22Rv1 (cell line): ENCODE measurements around the gene GRIK4.

Experiments
- H3K27ac ChIP-seq: fragments of 450-650 bp; 2 replicates; pipeline ENCODE4 v1.5.1; 2017
- ZFX ChIP-seq: fragments of 450-650 bp; IDR thresholded peaks from 2 replicates; pipeline ENCODE4 v1.6.1; 2017; ENCODE audit warnings: antibody characterized with exemption, borderline replicate concordance
- TF ChIP-seq, protein P1 (sequence below): fragments of 450-650 bp; IDR thresholded peaks from 2 replicates; pipeline ENCODE4 v1.5.1; 2017; ENCODE audit warnings: mild to moderate bottlenecking

GRIK4 gene

DNA sequence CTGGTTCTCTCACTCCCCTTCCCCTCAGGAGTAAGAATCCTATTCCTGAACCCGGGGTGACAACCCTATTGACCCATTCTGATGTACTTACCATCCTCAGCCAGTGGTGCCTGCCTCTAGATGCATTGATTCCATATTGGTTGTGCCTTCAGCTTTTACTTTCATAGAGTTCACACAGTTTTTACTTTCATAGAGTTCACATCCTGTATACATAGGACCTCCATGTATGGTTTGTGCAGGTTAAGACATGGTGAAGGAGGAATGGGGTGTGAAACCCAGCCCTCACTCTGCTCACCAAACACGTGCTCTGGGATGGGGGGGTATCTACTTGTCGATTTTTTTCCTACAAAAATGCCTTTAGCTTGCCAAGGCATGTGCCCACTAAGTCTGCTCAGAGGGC lies 406.7 kb downstream of the GRIK4 start:
- H3K27ac ChIP-seq, result no peak overlapping the region
- TF ChIP-seq ZFX, result no peak
- TF ChIP-seq, protein P1, sequence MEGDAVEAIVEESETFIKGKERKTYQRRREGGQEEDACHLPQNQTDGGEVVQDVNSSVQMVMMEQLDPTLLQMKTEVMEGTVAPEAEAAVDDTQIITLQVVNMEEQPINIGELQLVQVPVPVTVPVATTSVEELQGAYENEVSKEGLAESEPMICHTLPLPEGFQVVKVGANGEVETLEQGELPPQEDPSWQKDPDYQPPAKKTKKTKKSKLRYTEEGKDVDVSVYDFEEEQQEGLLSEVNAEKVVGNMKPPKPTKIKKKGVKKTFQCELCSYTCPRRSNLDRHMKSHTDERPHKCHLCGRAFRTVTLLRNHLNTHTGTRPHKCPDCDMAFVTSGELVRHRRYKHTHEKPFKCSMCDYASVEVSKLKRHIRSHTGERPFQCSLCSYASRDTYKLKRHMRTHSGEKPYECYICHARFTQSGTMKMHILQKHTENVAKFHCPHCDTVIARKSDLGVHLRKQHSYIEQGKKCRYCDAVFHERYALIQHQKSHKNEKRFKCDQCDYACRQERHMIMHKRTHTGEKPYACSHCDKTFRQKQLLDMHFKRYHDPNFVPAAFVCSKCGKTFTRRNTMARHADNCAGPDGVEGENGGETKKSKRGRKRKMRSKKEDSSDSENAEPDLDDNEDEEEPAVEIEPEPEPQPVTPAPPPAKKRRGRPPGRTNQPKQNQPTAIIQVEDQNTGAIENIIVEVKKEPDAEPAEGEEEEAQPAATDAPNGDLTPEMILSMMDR, result no peak

DNA sequence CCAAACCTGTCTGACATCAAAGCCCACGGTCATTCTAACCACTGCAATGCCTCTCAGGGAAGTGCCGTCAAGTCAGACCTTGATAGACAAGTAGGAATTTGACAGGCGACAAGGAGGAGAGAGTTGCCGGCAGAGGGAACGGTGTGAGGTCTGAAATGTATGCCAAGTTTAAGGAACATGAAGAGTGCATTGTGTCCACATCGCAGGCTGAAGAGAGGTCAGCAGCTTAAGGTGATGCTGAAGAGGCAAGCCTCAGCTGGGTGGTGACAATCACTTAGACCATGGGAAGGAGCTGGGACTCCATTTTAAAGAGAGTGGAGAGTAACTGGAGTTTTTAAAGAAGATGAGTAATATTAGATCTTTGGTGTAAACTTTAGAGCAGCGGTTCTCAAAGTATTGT lies 407.5 kb downstream of the GRIK4 start:
- H3K27ac ChIP-seq, result no peak overlapping the region
- TF ChIP-seq ZFX, result no peak
- TF ChIP-seq, protein P1, result no peak

DNA sequence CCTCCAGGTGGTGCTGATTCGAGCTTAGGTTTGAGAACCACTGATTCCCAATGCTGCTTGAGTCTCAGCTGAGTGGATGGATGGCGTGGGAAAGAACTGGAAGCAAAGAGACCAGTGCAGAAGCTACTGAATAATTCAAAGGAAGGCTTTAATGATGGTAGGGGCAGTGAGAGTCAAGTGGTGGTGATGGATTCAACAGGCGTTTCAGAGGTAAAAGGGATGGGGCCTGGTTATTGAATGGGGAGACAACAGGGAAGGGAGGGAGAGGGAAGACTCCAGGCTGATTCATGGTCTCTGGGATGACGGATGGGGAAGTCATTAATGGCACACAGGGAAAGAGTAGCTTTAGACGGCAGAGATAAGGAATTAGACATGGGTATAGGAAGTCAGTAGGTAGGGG lies 408.0 kb downstream of the GRIK4 start:
- TF ChIP-seq, protein P1, result no peak
- no peak for TF ChIP-seq ZFX
- H3K27ac ChIP-seq, result no peak overlapping the region

DNA sequence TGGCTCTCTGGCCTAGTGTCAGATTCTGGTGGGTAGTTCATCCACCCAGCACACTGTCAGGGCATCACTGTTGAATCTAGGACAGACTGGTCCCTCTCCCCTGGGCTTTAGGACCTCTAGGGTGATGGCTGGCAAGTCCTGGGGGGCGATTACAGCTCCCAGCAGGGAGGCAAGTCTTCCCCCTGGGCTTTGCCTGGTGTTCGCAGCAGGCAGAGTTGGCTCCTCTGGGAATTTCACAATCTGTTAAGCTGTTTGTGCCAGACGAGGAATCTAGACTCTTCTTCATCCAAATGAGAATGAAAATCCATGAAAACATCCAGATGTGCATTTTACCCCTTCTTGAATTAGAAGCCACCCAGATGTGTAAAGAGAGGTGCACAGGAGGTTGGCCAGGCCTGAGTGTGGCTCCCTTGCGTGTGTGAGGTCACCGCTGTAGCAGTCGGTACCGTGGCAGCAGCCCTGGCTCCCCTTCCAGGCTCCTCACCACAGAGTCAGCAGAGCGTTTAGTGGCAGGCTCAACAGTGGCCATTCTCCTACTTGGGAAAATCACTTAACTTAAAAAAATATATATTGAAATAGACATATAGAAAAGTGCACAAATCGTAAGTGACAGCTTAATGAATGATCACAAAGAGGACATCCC lies 412.4 kb downstream of the GRIK4 start:
- no peak for TF ChIP-seq ZFX
- TF ChIP-seq, protein P1, result no peak

DNA sequence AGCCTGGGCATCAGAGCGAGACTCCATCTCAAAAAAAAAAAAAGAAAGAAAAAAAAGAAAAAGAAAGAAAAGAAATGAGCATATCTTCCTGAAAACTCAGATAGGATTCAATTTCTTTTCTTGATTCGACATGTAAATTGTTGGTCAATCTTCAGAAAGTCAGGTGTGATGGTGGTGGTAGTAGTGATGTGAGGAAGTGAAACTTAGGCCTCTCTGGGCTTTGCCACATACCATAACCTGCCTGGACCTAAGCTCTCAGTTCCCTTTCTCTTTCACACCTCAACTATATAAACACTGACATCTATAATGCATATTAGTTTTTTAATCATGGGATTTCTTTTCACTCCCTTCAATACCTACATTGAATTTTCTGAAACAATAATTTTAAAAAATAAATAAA lies 414.4 kb downstream of the GRIK4 start:
- no peak for TF ChIP-seq ZFX
- TF ChIP-seq, protein P1, result no peak
- H3K27ac ChIP-seq, result no peak overlapping the region

More for the DNA sequence above, 412.4 kb downstream of the GRIK4 start:
- no peak overlapping the region for H3K27ac ChIP-seq

DNA sequence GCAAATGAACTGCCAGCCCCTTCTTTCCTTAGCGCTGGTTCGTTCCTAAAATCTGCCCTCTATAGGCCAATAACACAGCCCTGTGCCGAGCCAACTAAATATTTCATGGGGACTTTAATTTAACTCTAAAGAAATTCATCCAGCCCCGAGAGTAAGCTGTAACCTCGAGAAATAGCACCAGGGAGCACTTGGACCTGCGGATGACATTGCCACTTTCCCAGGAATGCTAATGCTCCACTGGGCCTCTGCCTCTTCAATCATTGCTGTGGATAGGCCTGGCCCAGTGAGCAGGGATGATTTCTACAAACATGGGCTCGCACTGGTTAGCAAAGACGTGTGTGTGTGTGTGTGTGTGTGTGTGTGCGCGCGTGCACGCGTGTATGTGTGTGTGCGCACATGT lies 417.1 kb downstream of the GRIK4 start:
- H3K27ac ChIP-seq, result no peak overlapping the region
- no peak for TF ChIP-seq ZFX
- TF ChIP-seq, protein P1, result no peak

DNA sequence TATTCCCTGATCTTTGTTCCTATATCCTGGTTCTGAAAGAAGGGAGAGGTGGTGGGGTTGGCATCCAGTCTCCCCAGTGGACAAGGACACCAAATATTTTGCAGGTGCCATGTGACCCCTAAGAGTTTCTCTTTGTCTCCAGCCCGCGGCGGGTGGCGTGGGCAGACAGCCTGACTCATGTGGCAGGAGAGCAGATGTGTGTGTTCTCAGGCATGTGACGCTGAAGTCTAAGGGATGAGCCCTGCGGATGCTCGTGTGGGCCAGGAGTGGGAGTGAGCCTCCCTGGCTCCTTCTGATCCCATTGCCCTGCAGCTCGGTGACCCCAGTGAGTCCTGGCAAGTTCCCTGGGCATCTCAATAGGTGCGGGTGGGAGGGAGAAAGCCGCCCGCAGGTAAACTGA lies 417.5 kb downstream of the GRIK4 start:
- TF ChIP-seq, protein P1, result no peak
- TF ChIP-seq ZFX, result no peak
- no peak overlapping the region for H3K27ac ChIP-seq
